GM08714 (cell line): ENCODE measurements around the gene TNFAIP2.
"Not testable (repeated sequence)": the region's sequence is repeated elsewhere in the genome, so short reads cannot be mapped to it uniquely, and the experiment has no call there.

ENCODE experiments used
- H3K4me3 ChIP-seq: fragments of 200-500 bp; sonication (Bioruptor generic); 2 replicates; pipeline ENCODE4 v1.5.1; 2014; ENCODE audit warnings: mild to moderate bottlenecking, low read length, inconsistent platforms
- ZNF274 ChIP-seq: IDR thresholded peaks from 2 replicates; pipeline ENCODE4 v1.6.1; 2012; ENCODE audit warnings: mild to moderate bottlenecking, low read depth, low read length

TNFAIP2 gene

DNA sequence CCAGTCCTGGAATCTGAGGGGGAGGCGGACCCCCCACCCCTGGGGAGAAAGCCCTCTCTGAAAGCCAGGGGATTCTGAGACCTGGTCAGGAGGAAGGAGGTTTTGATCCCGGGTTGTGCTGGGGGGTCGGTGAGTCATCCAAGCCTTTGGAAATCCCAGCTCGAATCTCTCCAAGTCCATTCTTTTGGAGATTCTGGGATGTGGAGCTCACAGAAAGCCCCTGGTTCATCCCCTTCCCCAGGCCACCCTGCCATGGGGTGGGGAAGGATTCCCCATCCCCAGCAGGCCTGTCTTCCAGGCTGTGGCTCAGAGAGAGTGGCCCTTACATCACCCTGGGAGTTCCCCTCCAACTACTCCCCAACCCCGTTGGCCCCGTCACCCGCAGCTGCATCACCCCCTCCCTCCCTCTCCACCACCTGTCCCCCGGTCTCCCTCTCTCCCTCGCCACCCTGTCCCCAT is 14.5 kb upstream of the TNFAIP2 start:
- no peak for TF ChIP-seq ZNF274
- H3K4me3 ChIP-seq: no peak overlapping the region

DNA sequence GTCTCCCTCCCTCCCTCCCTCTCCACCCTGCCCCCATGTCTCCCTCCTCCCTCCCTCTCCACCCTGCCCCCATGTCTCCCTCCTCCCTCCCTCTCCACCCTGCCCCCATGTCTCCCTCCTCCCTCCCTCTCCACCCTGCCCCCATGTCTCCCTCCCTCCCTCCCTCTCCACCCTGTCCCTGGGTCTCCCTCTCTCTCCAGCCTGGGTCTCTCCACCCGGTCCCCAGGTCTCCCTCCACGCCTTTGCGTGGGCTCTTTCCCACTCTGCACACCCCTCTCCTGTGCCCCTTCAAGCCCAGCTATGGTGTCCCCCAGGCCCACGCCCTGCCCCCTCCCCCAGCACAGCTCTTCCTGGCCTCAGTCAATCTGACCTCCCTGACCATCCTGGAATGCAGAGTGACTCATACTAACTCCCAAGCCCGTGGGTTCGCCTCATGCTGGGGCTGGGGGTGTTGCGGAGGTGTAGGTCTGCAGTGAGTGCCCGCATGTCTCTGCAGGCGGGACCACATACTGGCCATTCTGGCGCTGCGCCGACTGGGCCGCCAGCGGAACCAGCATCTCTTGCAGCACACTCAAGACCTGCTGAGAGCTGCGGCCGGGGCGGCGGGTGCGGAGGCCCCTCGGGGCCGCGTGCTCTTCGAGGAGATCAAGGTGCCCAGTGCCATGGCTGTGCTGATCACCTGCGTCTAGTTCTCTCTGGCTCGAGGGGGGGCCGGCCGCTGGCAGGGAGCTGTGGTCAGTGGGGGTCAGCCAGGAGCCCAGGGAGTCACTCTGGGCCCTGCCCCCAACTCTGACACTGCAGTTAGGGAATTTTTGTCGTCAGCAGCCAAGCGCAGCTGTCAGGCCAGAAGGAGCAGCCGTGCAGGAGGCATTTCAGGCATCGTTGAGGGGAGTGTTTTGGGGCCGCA is 13.5 kb upstream of the TNFAIP2 start:
- no peak overlapping the region for H3K4me3 ChIP-seq
- TF ChIP-seq ZNF274: no peak

DNA sequence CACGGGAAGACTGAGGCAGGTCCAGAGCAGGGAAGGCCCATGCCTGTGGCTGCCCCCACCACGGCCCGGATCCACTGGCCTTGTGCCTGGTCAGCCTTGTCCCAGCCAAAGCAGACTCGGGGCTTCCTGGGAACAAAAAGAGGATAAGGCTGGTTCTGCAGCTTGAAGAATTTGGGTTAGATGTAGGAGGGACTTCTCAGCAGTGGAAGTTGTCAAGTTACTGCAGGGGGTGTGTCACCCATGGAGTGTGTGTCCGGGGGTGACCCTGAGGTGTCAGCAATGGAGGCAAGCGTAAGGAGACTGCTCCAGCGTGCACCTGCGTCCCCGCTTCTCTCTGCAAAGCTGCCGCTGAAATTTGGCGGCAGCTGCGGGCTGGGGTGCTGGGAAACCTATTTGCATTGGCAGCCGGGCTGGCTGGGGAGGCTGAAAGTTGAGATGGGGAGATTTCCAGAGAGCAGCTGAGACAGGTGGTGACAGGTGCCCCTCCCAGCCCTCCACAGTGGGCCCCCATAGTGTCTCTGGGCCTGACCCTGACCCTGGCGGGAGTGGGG is 12.5 kb upstream of the TNFAIP2 start:
- no peak for TF ChIP-seq ZNF274
- no peak overlapping the region for H3K4me3 ChIP-seq

DNA sequence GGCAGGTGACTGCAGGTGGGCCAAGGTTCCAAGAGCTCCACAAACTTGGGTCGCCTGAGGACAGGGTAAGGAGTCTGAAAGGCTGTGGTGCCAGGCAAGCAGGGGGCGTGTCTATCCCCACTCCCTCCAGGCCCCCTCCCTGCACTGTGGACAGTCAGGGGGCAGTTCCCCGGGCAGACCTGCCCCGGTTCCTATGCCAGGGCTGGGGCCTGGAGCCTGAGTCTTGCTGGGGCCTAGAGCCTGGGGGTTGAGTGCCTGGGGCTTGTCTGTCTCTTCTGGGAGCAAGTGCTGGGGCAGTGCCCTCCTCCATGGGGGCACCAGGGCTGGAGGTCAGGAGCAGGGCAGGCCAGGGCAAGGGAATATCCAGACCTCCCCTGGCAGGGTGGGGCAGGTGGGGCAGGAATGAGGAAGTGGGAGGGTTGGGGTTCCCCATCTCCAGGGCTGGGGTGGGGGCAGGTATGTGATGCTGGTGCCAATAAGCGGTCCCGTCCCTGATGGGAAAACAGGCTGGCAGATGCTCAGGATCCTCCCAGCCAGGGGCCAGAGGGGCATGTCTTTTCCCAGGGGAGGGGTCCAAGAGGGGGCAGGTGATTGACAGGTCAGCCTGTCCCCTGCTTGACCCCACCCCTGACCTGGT is 11.9 kb upstream of the TNFAIP2 start:
- no peak overlapping the region for H3K4me3 ChIP-seq
- TF ChIP-seq ZNF274: no peak

DNA sequence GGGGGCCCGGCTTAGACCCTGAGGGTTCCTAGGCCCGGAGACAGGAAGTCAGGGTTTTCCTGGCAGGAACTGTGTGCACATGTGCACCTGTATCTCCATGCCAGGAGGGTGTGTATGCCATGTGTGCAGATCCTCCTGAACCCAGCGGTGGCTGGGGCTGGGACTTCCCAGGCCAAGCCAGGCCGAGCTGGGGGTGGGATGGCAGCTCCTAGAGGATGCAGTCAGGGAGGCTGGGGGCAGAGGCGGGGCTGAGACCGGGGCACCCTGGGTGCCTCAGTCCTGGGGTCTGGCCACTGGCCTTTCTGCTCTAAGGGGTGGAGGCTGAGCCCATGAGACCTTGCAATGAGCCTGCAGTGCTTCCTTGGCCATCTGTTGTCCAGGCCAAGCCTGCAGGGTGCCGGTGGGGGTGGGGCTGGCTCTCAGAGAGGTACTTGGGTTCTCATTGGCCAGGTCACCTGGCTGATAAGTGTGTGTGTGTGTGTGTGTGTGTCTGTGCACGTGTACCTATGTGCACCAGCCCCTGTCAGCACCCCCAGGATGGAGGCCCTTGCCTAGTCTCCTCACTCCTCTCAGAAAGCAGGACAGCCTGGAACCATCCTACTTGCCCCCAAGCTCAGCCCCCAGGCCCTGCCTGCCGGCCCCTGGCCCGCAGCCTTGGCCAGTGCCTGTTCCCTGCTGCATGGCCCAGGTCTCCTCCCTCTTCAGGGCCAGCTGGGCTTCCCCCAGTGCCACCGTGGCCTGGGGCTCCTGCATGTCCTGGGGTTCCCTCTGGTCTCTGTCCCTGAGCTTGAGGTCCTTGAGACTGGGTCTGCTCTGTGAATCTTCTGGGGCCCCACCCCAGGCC is 10.6 kb upstream of the TNFAIP2 start:
- H3K4me3 ChIP-seq: no peak overlapping the region
- no peak for TF ChIP-seq ZNF274

DNA sequence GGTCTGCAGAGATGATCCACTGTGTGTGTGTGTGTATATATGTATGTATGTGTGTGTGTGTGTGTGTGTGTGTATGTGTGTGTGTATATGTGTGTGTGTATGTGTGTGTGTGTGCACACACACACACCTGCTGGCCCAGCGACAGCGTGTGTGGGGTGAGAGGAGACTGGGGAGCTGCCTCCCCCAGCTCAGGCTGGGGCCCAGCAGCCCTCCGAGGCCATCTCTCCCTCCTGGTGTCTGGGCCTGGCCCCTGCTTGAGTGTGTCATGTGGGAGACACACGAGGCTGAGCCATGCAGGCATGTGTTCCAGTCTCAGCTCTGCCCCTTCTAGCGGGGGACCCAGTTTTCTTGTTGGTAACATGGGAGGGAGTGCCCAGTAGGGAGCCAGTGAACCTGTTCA is 10.0 kb upstream of the TNFAIP2 start:
- TF ChIP-seq ZNF274: no peak

DNA sequence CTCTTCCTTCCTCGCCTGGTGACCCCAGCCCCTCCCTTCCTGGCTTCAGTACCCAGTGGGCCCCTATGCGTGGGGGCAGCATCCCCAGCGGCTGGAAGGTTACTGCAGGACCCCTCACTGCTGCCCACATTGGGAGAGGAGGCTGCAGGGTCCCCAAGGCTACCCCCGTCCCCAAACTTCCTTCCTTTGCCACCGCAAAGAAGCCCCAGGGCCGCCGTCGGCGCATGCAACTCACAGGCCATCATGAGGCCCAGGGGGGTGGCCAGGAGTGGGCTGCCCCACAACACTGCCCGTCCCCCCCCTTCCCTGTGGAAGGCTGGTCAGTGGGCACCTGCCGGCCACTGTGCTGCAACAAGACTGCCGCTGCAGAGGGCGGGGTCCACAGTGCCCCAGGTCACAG is 9.5 kb upstream of the TNFAIP2 start:
- TF ChIP-seq ZNF274: no peak

More for the DNA sequence above, 10.0 kb upstream of the TNFAIP2 start:
- H3K4me3 ChIP-seq: no peak overlapping the region

DNA sequence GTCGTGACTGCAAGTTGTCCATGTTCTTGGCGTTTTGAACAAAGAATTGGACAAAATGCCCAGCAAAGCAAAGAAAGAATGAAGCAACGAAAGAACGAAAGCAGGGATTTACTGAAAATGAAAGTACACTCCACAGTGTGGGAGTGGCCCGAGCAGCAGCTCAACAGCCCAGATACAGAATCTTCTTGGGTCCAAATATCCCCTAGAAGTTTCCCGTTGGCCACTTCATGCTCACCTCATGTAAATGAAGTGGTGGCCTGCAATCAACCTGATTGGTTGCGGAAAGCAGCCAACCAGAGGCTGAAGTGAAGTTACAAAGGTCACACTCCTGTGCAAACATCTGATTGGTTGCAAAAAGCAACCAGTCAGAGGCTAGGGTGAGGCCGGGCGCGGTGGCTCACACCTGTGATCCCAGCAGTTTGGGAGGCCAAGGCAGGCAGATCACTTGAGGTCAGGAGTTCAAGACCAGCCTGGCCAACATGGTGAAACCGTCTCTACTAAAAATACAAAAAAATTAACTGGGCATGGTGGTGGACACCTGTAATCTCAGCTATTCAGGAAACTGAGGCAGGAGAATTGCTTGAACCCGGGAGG is 8.1 kb upstream of the TNFAIP2 start:
- H3K4me3 ChIP-seq: not testable (repeated sequence)

More for the DNA sequence above, 9.5 kb upstream of the TNFAIP2 start:
- H3K4me3 ChIP-seq: no peak overlapping the region

DNA sequence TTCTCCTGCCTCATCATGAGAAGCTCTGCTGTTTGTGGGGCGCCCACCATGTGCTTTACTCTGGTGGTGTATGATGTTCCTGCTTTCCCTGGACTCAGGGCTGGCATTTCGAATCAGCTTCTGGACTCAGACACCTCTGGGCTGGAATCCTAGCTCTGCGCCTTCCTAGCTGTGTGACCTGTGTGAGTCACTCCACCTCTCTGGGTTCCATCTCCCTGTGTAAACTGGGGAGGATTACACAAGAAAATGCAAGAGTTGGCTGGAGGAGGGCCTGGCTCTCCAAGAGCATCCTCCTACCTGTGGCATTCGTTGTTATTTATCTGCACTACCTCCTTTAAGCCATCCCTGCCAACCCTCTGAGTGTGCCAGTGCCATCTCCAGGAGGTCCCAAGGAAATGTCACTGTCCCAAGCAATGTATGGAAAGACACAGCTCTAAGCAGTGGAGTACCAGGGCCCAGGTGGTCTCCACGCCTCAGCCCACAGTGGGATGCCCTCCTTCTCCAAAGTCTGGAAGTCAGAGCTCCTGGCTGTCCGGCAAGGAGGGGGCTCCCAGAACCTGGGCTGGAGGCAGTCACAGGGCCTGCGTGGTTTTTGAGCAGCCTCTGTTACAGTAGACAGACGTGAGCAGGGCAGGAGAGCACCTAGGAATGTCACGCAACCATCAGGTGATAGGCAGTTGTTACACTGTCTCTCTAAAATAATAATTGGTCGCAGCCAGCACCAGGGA is 7.3 kb upstream of the TNFAIP2 start:
- no peak for TF ChIP-seq ZNF274
- no peak overlapping the region for H3K4me3 ChIP-seq

DNA sequence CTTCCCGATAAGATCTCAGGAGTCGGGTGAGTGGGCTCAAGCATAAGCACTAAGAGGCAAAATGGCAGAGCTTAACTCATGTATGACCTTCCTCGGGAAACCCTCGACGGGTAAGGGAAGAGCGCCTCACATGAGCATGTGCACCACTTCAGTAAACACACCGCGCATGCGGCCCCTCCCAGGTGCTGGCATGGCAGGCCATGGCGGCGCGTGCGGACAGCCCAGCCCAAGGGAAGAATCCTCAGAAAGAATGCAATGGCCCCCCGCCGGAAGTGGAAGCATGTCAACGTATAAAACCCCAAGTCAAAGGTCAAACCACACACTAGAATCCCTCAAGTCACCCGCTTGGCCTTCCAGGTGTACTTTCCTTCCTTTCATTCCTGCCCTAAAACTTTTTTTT is 6.6 kb upstream of the TNFAIP2 start:
- TF ChIP-seq ZNF274: no peak
- no peak overlapping the region for H3K4me3 ChIP-seq

DNA sequence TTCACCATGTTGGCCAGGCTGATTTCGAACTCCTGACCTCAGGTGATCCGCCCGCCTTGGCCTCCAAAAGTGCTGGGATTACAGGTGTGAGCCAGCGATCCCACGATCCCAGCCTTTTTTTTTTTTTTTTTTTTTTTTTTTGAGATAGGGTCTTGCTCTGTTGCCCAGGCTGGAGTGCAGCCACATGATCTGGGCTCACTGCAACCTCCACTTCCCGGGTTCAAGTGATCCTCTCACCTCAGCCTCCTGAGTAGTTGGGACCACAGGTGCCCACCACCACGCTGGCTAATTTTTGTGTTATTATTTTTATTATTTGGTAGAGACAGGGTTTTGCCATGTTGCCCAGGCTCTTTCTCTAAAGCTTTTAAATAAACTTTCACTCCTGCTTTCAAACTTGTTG is 5.8 kb upstream of the TNFAIP2 start:
- H3K4me3 ChIP-seq: not testable (repeated sequence)

DNA sequence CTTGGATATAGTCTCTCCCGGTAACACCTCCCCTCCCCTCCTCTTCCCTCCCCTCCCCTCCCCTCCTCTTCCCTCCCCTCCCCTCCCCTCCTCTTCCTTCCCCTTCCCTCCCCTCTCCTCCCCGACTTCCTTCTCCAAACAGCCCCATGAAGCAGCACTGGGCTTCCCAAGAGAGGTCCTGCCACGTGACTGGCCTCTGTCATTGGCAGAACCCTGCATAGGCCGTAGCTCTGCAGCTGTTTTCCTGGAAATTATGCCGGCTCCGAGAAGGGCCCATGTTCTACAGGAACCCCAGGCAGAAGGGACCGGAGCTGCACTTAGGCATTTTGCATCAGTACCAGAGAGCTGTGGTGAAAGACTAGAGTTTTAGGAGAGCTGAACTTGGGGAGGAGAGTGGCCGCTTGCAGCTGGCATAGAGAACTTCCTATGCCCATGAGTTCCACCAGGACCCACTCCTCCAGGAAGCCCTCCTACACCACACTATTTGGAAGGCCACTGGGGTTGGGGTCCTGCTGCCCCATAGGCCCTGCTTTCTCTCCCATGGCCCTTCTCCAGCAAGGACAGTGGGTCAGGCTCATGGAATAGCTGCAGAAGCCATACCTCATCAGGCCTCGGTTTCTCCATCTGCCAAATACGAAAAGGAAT is 5.1 kb upstream of the TNFAIP2 start:
- no peak for TF ChIP-seq ZNF274

More for the DNA sequence above, 5.1 kb upstream of the TNFAIP2 start:
- H3K4me3 ChIP-seq: no peak overlapping the region
